Measurements from ENCODE around the gene RACGAP1. TPM values are rescaled to one million over a fixed set of nuclear protein-coding genes. Genes with fewer than 3 reads are reported as not detected.

The RACGAP1 gene
- total RNA-seq, 3 donors from 2014 or later (not counting 1 experiment from before 2014, with no cell fraction given) = 6.1 to 11.6 (median 8.7) TPM

DNA sequence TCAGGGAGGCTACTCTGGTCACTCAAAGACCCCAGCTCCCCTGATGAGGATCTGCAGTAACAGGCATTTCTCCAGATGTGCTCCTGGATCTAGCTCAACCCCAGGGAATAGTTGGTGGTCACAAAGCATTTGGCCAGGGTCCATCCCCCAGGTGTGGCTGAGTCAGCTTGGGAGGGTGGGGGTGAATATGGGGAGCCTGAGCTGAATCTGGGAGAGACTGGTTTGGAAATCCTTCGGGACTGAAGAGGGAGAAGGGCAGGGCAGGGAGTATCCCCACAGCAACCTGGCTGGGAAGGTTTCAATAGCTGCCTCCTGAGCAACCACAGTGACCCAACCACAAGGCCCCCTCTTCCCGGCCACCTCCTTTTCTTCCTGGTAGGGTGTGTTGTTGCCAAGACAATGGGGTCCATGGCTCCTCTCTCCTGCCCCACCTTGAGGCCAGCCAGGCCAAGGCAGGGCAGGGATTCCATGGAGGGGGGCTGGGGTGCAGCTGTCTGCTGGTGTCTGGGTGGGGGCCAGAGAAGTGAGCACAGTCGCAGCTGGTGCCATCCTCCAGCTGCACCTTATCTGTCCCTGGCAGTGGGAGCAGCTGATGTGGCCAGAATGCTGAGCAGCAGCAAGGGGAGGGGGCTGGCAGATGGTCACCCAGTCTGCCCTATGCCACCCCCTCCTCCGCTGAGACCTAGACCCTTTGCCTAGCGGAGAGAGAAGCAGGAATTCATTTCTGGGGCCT is 37.6 kb upstream of the RACGAP1 start:
- no peak overlapping the region for H3K4me3 Mint-ChIP-seq
- 64% methylated on average over 4 of the region's 5 CpGs for WGBS (ENCODE audit: insufficient coverage)
- Histone ChIP-seq H3K4me3 (ENCODE audit: low read length) (no peak overlapping the region), H3K9me3 (ENCODE audit: control insufficient read depth, insufficient read depth, low read length) (no peaks in the 10 kb centered on the region), H3K27ac (ENCODE audit: low read length) (no peak overlapping the region), H3K36me3 (ENCODE audit: control insufficient read depth, insufficient read depth, low read length) (no peaks in the 10 kb centered on the region), H3K4me1 (ENCODE audit: control insufficient read depth, insufficient read depth, low read length) (no peaks in the 10 kb centered on the region), H3K27me3 (ENCODE audit: control insufficient read depth, insufficient read depth, low read length) (peaks cover 5% of the 10 kb centered on the region)
- H3K27ac Mint-ChIP-seq = no peak overlapping the region
- no peak for TF ChIP-seq CTCF (IDR thresholded peaks at IDR 0.05)
- H3K4me1 Mint-ChIP-seq = peaks cover 6 to 7% of the 10 kb centered on the region in 2 donors
- ATAC-seq (no peak), DNase-seq (no peak)
- no peaks in the 10 kb centered on the region for H3K9me3 Mint-ChIP-seq
- intact Hi-C loops (cut with micrococcal nuclease) = no loop called here
- no peaks in the 10 kb centered on the region for H3K36me3 Mint-ChIP-seq
- peaks cover 28 to 33% of the 10 kb centered on the region in 2 donors for H3K27me3 Mint-ChIP-seq (ENCODE audit: low read depth in 2 of 2)

GRCh38 chr12:50061946-50062686 is 36.8 kb upstream of the RACGAP1 start:
- no peak overlapping the region for H3K4me3 Mint-ChIP-seq

GRCh38 chr12:50061171-50061570 is 35.9 kb upstream of the RACGAP1 start:
- no peaks in the 10 kb centered on the region for H3K36me3 ChIP-seq (ENCODE audit: control insufficient read depth, insufficient read depth, low read length)
- H3K27ac Mint-ChIP-seq = no peak overlapping the region
- no peak for ATAC-seq
- peaks cover 15% of the 10 kb centered on the region for H3K27me3 ChIP-seq (ENCODE audit: control insufficient read depth, insufficient read depth, low read length)
- no peaks in the 10 kb centered on the region for H3K9me3 Mint-ChIP-seq
- H3K27me3 Mint-ChIP-seq (ENCODE audit: low read depth in 2 of 2) = peaks cover 40 to 44% of the 10 kb centered on the region in 2 donors
- TF ChIP-seq CTCF (IDR thresholded peaks at IDR 0.05) = no peak
- intact Hi-C loops (cut with micrococcal nuclease) = no loop called here
- DNase-seq = no peak
- no peaks in the 10 kb centered on the region for H3K9me3 ChIP-seq (ENCODE audit: control insufficient read depth, insufficient read depth, low read length)
- no peak overlapping the region for H3K27ac ChIP-seq (ENCODE audit: low read length)
- H3K4me1 ChIP-seq (ENCODE audit: control insufficient read depth, insufficient read depth, low read length) = peaks cover 9% of the 10 kb centered on the region
- H3K4me3 ChIP-seq (ENCODE audit: low read length) = no peak overlapping the region
- WGBS (ENCODE audit: insufficient coverage) = no CpG with 5 or more reads among the region's 2 CpGs
- no peak overlapping the region for H3K4me3 Mint-ChIP-seq
- no peaks in the 10 kb centered on the region for H3K36me3 Mint-ChIP-seq
- H3K4me1 Mint-ChIP-seq = peaks cover 18 to 19% of the 10 kb centered on the region in 2 donors

More at GRCh38 chr12:50061946-50062686, 36.8 kb upstream of the RACGAP1 start:
- Mint-ChIP-seq H3K27ac (no peak overlapping the region), H3K9me3 (no peaks in the 10 kb centered on the region), H3K4me1 (peaks cover 8 to 9% of the 10 kb centered on the region in 2 donors), H3K27me3 (ENCODE audit: low read depth in 2 of 2) (peaks cover 31 to 34% of the 10 kb centered on the region in 2 donors), H3K36me3 (no peaks in the 10 kb centered on the region)
- intact Hi-C loops (cut with micrococcal nuclease) = no loop called here
- no peak for TF ChIP-seq CTCF (IDR thresholded peaks at IDR 0.05)
- ATAC-seq = no peak
- Histone ChIP-seq H3K4me3 (ENCODE audit: low read length) (no peak overlapping the region), H3K9me3 (ENCODE audit: control insufficient read depth, insufficient read depth, low read length) (no peaks in the 10 kb centered on the region), H3K27me3 (ENCODE audit: control insufficient read depth, insufficient read depth, low read length) (peaks cover 6% of the 10 kb centered on the region), H3K4me1 (ENCODE audit: control insufficient read depth, insufficient read depth, low read length) (peaks cover 2% of the 10 kb centered on the region), H3K27ac (ENCODE audit: low read length) (no peak overlapping the region), H3K36me3 (ENCODE audit: control insufficient read depth, insufficient read depth, low read length) (no peaks in the 10 kb centered on the region)
- no peak for DNase-seq
- 50% methylated on average over 6 of the region's 6 CpGs for WGBS (ENCODE audit: insufficient coverage)

All from natural killer cell (primary cell).